H7 (cell line): ENCODE data around the gene KRT85. TPM values are rescaled to one million over a fixed set of nuclear protein-coding genes. Genes with fewer than 3 reads are reported as not detected.

ENCODE experiments used
- total RNA-seq: library from RNA; depleted of rRNA; stranded (reverse); fragments of >200 nt; shearing (Covaris generic); gene quantifications from 2 replicates; pipeline ENCODE4 v1.2.3, GENCODE V29; 2014; rRNA removed

The KRT85 gene
- total RNA-seq, 1 experiment from 2014 or later: not detected

Other genes starting within 250 kb of the KRT85 start
- gene KRT80, start 175.5 kb downstream of the KRT85 start, total RNA-seq: not detected in 2 replicates
- gene KRT7, start 134.2 kb downstream of the KRT85 start, total RNA-seq: 0.80 and 1.1 TPM in 2 replicates
- gene KRT86, start 92.8 kb downstream of the KRT85 start, total RNA-seq: not detected in 2 replicates
- gene KRT81, start 75.9 kb downstream of the KRT85 start, total RNA-seq: not detected in 2 replicates
- gene KRT83, start 46.1 kb downstream of the KRT85 start, total RNA-seq: 0.10 TPM in 1 of 2 replicates, not detected in the other
- not detected in 2 replicates for gene KRT84, start 18.2 kb upstream of the KRT85 start, total RNA-seq
- not detected in 2 replicates for gene KRT82, start 38.9 kb upstream of the KRT85 start, total RNA-seq
- not detected in 2 replicates for gene KRT75, start 66.9 kb upstream of the KRT85 start, total RNA-seq
- not detected in 2 replicates for gene KRT6B, start 84.7 kb upstream of the KRT85 start, total RNA-seq
- gene KRT6C, start 106.3 kb upstream of the KRT85 start, total RNA-seq: not detected in 2 replicates
- not detected in 2 replicates for gene KRT6A, start 125.8 kb upstream of the KRT85 start, total RNA-seq
- not detected in 2 replicates for gene KRT5, start 152.9 kb upstream of the KRT85 start, total RNA-seq
- not detected in 2 replicates for gene KRT71, start 185.7 kb upstream of the KRT85 start, total RNA-seq
- gene KRT74, start 206.4 kb upstream of the KRT85 start, total RNA-seq: not detected in 2 replicates
- gene KRT72, start 234.0 kb upstream of the KRT85 start, total RNA-seq: not detected in 2 replicates